Testis (tissue), 2 donors: ENCODE measurements around the gene DNAJB5.

Source experiments
- POLR2A ChIP-seq: fragments of 450-650 bp; IDR thresholded peaks from one replicate; pipeline ENCODE4 v1.6.1; 2017; ENCODE audit warnings: antibody characterized with exemption, mild to moderate bottlenecking, moderate library complexity
- TF ChIP-seq, protein P1 (sequence below), 3 experiments: fragments of 450-650 bp in 2 of 3; fragments of 200-600 bp in 1 of 3; sonication (generic) in 1 of 3; IDR thresholded peaks; one replicate each; pipeline ENCODE4 v1.5.1; 2016 to 2019; ENCODE audit warnings: antibody characterized with exemption in 3 of 3, mild to moderate bottlenecking in 2 of 3, moderate library complexity in 1 of 3

DNA sequence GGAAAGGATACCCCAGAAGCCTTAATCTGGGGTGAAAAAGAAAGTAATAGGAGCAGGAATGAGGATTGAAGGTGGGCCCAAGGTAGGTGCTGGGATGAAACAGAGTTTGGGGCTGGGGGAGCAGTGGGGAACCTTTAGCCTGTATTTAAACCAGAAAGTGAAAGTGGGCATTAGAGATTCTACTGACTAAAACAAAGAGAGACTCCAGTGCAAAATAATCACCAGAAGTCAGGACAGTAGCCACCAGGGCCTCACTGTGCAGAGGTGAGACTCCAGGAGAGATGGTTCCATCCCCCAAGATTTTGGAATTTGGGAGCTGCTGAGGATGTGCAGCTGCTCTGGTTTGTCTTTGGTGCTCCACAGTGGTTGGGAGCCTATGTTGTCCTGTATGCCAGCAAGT is 13.1 kb downstream of the DNAJB5 start:
- TF ChIP-seq, protein P1, sequence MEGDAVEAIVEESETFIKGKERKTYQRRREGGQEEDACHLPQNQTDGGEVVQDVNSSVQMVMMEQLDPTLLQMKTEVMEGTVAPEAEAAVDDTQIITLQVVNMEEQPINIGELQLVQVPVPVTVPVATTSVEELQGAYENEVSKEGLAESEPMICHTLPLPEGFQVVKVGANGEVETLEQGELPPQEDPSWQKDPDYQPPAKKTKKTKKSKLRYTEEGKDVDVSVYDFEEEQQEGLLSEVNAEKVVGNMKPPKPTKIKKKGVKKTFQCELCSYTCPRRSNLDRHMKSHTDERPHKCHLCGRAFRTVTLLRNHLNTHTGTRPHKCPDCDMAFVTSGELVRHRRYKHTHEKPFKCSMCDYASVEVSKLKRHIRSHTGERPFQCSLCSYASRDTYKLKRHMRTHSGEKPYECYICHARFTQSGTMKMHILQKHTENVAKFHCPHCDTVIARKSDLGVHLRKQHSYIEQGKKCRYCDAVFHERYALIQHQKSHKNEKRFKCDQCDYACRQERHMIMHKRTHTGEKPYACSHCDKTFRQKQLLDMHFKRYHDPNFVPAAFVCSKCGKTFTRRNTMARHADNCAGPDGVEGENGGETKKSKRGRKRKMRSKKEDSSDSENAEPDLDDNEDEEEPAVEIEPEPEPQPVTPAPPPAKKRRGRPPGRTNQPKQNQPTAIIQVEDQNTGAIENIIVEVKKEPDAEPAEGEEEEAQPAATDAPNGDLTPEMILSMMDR (IDR thresholded peaks at IDR 0.05), result no peak
- no peak for TF ChIP-seq POLR2A
